HG02973 (cell line): ENCODE data around the gene FLNC.

ENCODE experiments used
- ATAC-seq: cut with Tn5 transposase; IDR thresholded peaks from one replicate; pipeline ENCODE4 v1.9.1; 2021; ENCODE audit warnings: moderate library complexity; ENCODE audit not compliant: unreplicated experiment

The FLNC gene

GRCh38 chr7:128800567-128800966 is 29.6 kb upstream of the FLNC start:
- no peak for ATAC-seq

- no peak for ATAC-seq
Observed at GRCh38 chr7:128801003-128801402, 29.2 kb upstream of the FLNC start.

GRCh38 chr7:128801667-128802418 is 28.4 kb upstream of the FLNC start:
- ATAC-seq: no peak

GRCh38 chr7:128804484-128804883 is 25.7 kb upstream of the FLNC start:
- ATAC-seq: no peak

GRCh38 chr7:128805225-128805624 is 25.0 kb upstream of the FLNC start:
- ATAC-seq: no peak

- ATAC-seq: no peak
Observed at GRCh38 chr7:128807191-128807590, 23.0 kb upstream of the FLNC start.

GRCh38 chr7:128809363-128809762 is 20.8 kb upstream of the FLNC start:
- no peak for ATAC-seq

GRCh38 chr7:128810473-128810872 is 19.7 kb upstream of the FLNC start:
- no peak for ATAC-seq

- no peak for ATAC-seq
Observed at GRCh38 chr7:128810997-128811396, 19.2 kb upstream of the FLNC start.

- no peak for ATAC-seq
Observed at GRCh38 chr7:128811631-128812430, 18.4 kb upstream of the FLNC start.

- ATAC-seq: no peak
Observed at GRCh38 chr7:128812514-128813168, 17.6 kb upstream of the FLNC start.

GRCh38 chr7:128814499-128814898 is 15.7 kb upstream of the FLNC start:
- ATAC-seq: no peak

- ATAC-seq: no peak
Observed at GRCh38 chr7:128815289-128815942, 14.8 kb upstream of the FLNC start.

GRCh38 chr7:128818694-128819093 is 11.5 kb upstream of the FLNC start:
- ATAC-seq: no peak

- ATAC-seq: no peak
Observed at GRCh38 chr7:128821724-128822123, 8.5 kb upstream of the FLNC start.

- ATAC-seq: no peak
Observed at GRCh38 chr7:128826512-128826911, 3.7 kb upstream of the FLNC start.

- ATAC-seq: no peak
Observed at GRCh38 chr7:128826916-128827247, 3.3 kb upstream of the FLNC start.

- no peak for ATAC-seq
Observed at GRCh38 chr7:128827248-128827958, 2.8 kb upstream of the FLNC start.

- ATAC-seq: no peak
Observed at GRCh38 chr7:128827971-128828711, 2.1 kb upstream of the FLNC start.
